T-helper 2 cell (primary cell): ENCODE results near the gene NDST1.

Source experiments
- DNase-seq, 5 experiments: peaks; one replicate each; pipeline versions ENCODE4 v3.0.0 to v3.0.0-alpha.2; 2012 to 2022

NDST1 gene

DNA sequence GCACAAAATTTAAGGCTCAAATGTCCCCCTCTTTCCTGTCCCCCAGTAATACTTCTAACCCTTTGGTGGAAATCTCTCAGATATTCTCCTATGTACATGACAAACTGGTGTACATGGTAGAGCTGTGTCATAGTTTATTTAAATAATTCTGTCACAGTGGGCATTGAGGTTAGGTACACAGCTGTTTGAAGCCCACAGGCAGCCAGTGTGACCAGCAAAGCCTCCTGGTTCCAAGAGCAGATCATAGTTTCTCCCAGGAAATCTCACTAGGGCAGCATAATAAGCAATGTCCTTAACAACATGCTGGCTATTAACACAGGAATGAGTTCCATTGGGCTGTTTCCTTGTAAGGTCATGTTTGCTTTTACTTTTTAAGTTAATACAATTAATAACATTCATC lies 63.9 kb downstream of the NDST1 start:
- no peak for DNase-seq

DNA sequence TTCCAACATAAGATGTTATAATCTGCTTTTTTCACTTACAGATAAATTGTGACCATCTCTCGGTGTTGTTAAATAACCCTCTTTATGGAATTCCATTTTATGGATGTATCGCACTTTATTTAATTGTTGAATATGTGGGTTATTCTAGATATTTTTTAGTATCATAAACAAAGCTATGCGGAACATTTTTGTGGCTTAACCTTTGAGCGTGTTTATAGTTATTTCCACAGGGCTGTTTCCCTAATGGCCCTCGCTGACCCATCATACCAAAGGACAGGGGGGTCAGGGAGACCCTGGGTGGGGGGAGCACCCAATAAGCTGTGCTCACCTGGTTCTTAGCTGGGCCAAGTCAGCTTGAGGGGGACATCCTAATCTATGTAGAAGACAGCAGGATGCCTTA lies 65.3 kb downstream of the NDST1 start:
- no peak for DNase-seq

DNA sequence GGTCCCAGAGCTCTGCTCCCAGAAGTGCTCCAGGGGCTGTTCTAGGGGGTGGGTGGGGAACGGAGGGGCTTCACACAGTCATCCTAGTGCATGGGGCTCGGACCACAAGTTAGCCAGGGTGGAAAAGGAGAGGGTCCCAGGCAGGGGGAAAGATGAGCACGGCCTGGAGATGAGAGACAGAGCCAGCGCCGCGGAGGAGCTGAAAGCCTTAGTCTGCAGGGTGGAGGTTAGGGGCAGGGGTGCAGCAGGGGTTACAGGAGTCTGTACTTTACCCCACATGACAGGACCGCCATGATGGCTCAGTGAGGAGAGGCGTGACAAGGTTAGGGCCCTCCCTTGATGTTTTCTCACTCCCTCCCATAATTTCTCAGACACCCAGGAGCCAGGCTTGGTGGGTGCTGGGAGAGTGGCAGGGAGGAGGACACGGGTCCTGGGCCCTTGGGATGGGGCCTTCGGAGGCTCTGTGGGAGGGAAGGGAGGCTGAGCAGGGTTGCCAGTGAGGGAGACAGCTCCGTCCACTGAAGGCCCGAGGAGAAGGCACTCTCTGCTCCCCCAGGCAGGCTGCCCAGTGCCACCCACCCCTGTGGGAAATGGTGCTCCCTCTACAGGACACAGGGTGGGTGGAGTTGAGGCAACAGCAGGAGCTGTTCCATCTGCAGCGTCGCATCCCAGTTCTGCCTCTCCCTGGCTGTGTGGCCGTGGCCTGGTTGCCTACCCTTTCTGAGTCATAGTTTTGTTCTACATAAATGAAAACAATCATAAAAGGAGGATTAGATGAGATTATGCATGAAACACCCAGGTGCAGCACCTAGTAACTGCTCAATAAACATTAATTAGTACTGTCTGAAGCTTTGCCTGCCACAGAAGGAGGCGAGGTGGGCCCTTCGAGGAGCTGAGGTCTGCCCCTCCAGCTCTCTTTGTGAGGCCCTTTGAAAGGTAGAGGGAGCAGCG lies 66.2 kb downstream of the NDST1 start:
- DNase-seq, result no peak

DNA sequence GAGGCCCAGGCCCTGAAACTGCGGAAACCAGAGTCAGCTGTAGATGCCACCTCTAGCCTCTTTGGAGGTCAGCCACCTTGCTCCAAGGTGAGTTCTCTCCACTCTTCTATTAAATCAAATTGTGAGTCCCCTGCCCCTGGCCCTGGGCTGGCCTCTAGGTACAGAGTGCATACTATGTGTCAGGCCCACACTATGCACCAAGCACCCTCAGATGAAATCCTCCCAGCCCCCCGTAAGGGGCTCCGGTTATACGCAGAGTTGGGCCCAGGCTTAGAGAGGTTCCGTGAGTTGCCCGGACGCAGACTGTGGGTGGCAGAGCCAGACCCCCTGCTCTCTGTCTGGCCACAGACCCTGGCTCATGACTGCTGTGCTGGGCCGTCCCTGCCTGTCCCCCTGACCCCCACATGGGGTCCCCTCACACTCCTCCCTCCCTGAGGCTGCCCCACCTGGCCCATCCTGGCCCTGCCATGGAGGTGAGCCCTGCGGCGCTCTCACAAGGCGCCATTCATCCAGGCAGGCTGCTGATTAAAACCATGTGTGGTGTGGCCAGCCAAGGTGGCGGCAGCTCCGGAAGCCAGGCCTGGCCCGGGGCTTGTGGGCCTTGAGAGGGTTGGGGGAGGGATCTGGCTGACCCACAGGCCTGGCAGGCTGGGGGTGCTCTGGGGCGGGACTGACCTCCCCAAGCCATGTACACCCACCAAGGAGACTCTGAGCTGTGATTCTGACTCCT lies 67.1 kb downstream of the NDST1 start:
- DNase-seq, result no peak

DNA sequence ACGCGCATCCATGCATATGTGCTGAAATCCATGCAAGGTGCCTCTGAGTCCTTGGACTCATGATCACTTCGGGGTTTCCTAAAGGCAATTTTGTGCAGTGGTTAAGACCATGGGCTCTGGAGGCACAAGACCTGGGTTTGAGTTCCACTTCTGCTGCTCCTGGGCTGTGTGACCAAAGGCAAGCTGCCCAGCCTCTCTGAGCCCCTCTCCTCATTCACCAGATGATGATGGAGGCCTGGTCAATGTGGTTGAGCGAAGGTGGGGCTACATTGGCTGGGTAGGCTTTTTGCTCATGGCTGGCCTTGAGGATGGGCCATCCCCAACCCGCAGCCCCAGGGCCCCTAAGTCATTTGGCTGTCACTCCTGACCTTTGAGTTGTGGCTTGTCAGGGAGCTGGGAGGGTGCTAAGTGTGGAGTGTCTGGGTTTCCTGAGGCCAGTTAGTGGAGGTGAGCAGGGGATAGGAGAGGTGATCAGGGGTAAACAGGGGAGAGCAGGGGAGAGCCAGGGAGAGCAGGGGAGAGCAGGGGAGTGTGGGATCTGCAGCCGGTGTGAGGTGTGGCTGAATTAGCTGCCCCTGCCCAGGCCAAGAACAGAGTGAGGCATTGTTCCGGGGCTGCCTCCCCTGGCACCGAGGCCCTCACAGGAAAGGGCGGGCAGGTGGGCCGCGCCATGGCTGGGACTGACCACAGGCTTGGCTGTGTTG lies 68.0 kb downstream of the NDST1 start:
- no peak for DNase-seq

DNA sequence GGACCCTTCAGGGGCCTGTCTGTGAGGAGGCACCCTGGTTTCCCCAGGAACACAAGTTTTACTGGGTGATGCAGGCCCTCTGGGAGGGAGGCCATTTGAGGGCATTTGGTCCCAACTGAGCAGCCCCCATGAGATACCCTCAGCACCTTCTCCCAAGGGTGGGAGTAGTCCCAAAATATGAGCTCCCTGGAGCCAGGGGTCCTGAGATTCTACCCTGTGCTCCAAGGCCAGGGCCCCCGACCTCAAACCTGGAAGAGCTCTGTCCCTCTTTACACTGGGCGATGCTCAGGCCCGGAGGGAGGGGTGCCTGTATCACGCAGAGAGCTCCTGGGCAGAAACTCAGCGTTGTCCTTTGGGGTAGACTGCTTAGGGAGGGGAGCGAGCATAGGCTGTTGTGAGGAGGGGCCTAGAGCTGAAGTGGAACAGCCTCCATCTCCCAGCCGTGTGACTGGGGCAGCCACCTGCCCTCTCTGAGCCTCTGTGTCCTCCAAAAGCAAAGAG lies 68.6 kb downstream of the NDST1 start:
- DNase-seq, result no peak

DNA sequence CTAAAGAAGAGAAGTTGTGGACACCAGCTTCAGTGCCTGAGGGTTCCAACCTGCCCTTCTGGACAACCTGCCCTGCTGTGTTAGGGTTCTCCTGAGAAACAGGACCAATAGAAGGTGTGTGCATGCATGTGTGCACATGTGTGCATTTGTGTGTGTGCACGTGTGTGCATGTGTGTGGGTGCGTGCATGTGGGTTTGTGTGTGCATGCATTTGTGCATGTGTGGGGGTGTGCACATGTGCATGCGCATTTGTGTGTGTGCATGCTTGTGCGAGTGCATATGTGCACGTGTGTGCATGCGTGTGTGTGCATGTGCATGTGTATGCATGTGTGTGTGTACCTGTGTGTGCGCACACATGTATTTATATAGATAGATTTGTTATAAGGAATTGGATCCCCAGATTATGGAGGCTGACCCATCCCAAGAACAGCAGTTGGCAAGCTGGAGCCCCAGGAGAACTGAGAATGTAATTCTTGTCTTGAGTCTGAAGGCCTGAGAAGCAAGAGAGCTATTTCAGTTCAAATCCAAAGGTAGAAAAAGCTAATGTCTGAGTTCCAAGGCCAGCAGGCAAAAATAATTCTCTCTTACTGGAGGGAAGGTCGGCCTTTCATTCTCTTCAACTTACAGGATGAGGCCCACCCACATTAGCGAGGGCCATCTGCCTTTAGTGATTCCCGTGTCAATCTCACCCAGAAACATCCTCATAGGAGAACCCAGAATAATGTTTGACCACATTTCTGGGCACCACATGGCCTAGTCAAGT lies 69.6 kb downstream of the NDST1 start:
- no peak for DNase-seq

DNA sequence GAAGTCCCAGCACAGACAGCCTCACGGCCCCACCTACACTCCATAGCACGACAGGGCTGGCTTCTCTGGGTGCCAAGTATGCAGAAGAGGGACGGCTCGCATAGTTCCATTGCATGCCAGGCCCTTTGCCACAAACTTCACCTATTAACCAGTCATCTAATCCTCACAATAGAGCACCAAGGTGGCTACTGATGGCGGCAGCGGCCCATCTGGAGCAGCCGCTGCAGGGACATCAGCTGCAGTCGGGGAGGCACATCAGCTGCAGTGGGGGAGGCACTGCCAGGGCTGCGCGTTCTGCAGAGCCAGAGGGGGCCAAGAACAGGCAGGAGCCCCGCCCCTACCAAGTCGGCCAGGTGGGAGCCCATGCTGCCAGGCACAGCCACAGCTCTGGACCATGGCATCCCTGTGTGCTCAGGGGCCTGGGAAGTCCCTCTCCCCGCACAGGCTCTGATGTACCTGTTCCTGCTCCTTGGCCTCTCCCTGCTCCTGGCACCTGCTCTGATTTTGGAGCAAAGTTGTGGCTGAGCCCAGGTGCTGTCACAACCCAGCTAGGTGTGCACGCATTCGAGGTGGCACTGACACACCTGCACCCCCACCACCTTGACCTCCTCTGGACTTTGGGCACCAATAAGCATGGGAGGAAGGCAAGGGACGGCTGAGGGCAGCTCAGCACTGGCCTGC lies 71.0 kb downstream of the NDST1 start:
- DNase-seq, result no peak

DNA sequence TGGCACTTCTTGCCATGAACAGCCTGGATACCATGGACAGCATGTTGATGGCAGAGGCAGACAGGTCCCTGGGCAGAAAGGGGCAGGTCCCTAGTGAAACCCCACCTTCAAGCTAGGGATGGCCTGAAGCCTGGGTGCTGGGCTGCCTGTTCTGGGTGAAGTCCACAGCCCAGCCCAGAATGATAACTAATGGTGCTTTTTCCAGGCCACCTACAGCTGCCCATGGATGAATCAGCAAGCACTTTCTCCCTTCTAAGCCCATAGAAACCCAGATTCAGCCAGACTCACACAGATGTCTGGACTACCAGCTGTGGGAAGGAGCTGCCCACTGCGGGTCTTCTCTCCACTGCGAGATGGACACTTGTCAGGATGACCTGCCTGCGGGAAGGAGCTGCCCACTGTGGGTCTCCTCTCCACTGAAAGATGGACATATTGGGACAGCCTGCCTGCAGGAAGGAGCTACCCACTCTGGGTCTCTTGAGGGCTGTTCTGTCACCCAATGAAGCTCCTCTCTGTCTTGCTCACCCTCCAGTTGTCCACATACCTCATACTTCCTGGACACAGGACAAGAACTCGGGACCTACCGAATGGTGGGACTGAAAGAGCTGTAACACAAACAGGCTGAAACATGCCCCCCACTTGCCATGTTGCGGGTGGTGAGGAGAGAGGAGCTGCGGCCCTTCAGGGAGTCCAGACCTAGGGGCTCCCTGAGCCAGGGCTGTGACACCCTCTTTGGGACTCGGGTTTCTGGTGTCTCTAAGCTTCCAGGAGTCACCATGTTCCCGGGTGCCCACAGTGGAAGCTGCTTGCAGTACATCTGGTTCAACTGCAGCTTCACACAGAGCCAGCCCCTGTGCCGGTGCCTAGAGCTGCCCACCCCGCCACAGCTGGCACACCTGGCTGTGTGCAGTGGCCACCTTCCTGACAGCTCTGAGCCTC lies 71.8 kb downstream of the NDST1 start:
- DNase-seq, result no peak

DNA sequence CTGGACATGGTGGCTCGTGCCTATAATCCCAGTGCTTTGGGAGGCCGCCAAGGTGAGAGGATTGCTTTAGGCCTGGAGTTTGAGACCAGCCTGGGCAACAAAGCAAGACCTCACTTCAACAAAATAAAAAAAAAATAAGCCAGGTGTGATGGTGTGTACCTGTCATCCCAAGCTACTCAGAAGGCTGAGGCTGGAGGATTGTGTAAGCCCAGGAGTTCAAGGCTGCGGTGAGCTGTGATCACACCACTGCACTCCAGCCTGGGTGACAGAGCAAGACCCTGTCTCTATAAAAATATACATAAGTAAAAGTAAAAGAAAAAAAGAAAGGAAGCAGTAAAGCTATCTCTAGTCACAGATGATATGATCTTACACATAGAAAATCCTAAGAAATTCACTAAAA lies 73.0 kb downstream of the NDST1 start:
- DNase-seq, result no peak

DNA sequence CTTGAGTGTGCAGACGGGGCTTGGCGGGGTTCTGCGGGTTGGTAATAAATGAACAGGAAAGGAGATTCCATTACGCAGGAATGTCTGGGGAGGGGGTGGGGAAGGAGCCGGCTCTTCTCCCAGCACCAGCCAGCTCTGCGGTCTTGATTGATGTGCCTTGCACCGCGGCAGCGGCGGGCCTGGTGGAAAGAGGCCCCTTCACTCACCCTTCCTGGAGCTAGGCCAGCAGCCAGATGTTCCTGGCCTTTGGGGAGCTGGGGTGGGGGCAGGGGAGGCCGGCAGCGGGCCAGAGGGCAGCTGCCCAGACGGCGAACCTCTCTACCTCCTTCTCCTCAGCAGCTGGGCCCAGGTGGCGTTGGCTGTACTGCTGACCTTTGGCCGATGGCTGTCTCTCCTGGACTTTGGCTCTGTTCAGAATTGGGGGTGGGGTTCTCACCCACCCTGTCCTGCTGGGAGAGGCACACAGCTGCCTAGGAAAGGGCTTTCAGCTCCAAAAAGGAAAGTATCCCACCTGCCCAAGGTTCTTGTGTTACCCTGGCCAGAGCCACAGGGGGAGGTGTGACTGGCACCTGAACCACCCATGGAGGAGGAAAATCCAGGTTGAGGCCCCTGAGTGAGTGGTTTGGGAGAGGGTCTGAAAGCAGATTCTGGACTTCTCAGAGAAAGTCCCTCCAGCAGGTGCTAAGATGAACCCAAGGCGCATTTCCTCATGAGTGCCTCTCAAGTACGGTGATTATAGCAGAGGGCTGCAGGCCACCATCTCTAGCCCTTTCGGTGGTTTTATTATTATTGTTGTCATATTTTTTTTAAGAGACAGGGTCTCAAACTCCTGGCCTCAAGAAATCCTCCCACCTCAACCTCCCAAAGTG lies 74.5 kb downstream of the NDST1 start:
- DNase-seq, result no peak

DNA sequence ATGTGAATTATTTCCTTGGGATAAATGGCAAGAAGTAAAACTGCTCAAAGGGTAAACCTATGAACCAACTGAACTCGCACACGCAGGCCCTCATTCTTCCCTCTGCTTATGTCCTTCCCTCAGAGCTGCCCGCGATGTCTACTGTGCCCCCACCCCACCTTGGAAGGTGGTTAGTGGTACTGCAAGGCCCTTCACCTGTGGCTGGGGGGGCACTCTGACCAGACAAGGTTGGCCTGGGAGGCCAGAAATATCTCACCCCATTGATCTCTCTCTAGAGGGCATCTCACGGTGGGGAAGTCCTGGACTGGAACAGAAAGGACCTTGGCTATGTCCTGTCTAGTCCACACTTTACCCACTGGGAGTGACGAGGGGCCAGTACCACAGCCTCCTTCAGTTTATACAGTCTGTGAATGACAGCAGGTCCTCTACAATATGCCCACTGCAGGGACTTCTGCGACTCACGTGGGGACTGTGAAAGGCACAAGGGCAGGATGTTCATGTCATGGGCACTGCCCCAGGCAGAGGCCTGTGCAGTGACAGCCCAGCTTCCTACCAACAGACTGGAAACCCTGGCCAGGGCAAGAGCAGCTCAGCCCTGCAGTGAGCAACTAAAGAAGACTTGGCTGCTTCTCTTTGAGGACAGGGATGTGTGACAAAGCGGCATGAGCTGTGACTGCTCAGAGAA lies 75.8 kb downstream of the NDST1 start:
- no peak for DNase-seq

DNA sequence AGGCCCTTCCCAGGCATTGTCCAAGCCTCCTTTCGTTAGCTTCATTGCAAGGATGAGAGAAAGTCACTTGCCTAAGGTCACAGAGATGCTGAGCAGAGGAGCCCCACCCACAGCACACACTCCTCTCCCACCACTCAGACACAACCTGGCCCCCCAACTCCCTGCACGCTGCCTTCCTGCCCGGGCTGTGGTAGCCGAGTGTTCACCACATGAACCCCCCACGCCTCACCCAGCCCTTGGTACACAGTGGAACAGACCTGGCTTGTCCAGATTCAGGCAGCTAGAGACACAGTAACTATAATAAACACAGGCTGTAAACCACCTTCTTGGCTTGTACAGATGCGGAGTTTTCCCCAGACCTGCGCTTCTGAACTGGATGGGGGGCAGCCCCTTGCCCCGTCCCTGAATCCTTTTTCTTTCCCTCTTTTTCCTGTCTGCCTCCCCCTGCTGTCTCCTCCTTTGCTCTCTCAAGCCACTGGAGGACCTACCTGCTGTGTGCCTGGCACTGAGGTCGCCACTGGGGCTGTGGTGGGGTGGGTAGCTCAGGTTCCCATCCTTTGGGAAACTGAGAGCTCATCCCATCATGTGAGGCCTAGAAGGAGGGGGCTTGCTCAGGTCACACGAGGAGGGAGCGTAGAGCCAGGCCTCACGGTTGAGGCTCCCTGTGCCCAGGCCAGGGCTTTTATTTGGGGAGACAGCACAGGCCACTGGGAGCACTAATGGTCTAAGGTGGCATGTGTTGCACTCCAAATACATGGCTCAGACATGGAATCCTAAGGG lies 76.8 kb downstream of the NDST1 start:
- DNase-seq, result no peak

DNA sequence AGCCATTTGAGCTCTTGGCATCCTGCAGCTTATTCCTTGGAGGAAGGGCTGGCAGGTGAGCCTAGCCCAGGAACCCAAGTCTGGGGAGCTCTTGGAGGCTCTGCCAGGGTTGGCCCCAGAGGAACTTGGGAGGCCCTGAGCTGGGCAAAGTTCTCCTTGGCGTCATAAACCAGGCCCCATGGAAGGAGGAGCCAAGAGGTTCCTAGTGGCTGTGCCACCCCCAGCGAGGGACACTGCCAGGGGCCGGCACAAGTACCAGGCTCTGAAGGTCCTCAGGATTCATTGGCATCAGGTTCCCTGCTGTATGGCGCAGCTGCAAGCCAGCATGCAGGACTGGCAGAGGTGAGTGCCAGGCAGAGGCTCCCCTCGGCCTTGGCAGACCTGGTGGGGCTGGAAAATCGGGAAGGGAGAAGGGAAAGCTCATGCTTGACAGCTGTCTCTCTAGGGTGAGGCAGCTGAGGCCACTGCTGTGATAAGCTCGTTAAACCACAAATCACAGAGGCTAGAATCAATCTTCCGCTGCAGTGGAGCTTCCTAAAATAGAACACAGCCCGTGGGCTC lies 77.9 kb downstream of the NDST1 start:
- no peak for DNase-seq

DNA sequence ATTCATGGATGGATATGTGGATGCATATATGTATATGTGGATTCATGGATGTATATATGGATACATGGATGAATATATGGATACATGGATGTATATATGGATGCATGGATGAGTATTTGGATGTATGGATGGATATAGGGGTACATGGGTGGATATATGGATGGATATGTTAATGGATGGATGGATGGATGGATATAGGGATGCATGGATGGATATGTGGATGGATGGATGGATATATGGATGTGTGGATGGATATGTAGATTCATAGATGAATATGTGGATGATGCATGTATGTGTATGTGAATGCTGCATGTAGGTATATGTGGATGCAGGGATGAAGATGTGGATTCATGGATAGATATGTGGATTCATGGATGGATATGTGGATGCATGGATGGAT lies 79.1 kb downstream of the NDST1 start:
- DNase-seq, result no peak

DNA sequence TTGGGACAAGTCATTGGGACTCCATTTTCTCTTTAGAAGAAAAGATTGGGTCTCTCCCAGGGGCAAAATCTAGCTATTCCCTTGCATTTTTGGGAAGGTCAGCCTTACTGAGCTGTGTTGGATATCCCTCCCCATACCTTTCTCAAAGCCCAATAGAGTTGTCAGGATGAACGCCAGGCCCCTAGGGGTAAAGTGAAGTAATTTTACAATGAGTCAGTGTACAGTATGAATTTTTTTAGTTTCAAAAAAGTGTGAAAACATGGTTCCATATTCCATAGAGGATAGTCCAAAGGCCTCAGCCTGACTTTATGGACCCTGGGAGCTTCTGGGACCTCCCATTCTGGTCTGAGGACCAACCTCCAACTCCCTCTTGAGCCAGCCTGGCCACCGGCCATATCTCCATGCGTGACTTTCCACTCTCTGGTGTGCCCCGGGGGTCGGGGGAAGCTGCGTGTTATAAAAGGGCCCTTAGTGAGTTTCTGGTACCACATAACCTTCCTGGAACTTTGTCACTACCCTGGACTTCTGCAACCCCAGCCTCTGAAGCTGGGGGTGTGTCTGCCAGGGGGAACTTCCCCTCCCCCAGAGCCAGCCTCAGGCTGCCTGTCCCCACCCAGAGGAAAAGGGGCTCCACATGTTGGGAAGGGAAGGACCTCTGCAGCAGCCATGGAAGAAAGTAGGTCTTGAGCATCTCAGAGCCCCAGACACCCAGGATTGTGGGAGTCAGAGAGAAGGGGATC lies 80.1 kb downstream of the NDST1 start:
- no peak for DNase-seq

DNA sequence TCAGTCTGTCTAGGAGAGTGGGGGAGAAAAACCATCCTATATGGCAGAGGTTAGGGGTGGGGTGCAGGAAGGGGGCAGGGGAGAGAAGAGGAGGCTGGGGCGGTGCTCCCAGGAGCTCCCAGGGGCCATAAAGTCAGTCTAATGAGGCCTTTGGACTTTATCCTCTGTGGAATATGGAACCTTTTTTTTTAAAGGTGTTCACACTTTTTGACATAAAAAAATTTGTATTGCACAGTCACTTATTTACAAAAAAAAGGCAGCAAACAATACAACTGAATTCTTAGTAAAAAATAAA lies 80.6 kb downstream of the NDST1 start:
- DNase-seq, result no peak
